Posterior vena cava (tissue), 2 donors: ENCODE results near the gene MLF2. TPM values are rescaled to one million over a fixed set of nuclear protein-coding genes. Genes with fewer than 3 reads are reported as not detected.
"Not testable (repeated sequence)": the region's sequence is repeated elsewhere in the genome, so short reads cannot be mapped to it uniquely, and the experiment has no call there.

Source experiments
- DNase-seq: peaks from one replicate; pipeline ENCODE4 v3.0.0-alpha.2; 2020; ENCODE audit warnings: low spot score
- intact Hi-C, 2 donors: fragments of 100-400 bp; cut with DNase I; formaldehyde crosslinking; loops; one replicate each; pipeline versions ENCODE4 v1.14.1 to v1.14.2; 2022 to 2023
- total RNA-seq, 2 donors: library from RNA; stranded (reverse); fragmentation: NEBNext Ultra II Directional; extraction: Animal tissue kit (Norgen Biotek cat#: 25700); gene quantifications; one replicate each; pipeline ENCODE4 v1.2.1, GENCODE V29; 2021
- donor health status: DM: yes; HTN: yes; CAD: no.
- donor health status: DM: yes; HTN: yes; CAD: no.

The MLF2 gene
- total RNA-seq, 2 donors from 2014 or later, result 106 to 145 TPM

DNA sequence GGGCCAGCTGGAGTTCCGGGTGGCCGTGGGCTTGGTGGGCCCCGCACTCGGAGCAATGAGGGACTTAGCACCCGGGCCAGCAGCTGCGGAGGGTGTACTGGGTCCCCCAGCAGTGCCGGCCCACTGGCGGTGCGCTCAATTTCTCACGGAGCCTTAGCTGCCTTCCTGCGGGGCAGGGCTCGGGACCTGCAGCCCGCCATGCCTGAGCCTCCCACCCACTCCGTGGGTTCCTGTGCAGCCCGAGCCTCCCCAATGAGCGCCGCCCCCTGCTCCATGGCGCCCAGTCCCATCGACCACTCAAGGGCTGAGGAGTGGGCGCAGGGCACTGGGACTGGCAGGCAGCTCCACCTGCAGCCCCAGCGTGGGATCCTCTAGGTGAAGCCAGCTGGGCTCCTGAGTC, 44.6 kb downstream of the MLF2 start:
- intact Hi-C loops, DNase-seq: not testable (repeated sequence)

DNA sequence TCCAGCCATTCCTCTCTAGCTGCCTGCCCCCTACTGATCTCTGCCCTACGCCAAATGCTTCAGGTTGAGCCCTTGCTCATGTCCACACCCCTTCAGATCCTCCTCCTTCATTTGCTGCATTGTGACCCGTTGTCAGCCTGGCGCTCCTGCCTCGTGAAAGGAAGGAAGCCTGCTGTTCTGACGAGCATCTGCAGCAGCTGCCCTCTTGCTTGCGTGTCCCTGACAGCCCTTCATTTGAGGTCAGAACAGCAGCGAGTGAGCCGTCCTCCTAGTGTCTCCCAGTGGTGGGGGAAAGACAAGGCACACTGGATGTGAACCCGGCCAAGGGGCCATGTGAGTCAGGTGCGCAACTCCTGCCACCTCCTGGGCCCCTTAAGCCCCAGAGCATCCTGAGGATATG, 49.3 kb downstream of the MLF2 start:
- DNase-seq, result no peak
- intact Hi-C loops, result no loop called here

DNA sequence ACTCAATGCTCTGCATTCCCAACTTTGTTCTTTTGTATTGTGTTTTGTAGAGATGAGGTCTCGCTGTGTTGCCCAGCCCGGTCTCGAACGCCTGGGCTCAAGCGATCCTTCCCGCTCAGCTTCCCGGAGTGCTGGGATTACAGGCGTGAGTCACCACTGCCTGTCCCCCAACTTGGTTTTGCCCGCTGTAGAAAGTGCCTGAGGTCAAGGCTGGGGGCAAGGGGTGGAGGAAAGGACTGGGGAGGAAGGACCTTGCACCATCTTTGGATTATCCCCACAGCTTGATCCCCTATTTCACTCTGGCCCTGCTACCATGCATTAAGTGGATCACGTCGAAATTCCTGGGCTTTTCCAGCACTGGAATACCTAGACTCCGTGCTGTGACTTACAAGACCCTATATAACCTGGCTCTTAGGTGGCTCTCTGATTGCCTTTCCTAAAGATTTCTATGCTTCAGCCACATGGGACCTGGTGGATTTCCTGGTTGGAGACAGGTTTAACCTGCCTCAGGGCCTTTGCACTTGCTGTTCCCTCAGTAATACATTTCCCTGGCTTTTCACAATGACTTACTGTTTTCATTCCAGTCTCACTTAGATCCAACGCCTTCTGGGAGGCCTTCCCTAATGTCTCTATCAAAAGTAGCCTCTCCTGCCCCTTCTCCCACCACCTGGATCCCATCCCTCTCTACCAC, 51.7 kb downstream of the MLF2 start:
- intact Hi-C loops, result no loop called here
- peak; percentile 58 for DNase-seq

DNA sequence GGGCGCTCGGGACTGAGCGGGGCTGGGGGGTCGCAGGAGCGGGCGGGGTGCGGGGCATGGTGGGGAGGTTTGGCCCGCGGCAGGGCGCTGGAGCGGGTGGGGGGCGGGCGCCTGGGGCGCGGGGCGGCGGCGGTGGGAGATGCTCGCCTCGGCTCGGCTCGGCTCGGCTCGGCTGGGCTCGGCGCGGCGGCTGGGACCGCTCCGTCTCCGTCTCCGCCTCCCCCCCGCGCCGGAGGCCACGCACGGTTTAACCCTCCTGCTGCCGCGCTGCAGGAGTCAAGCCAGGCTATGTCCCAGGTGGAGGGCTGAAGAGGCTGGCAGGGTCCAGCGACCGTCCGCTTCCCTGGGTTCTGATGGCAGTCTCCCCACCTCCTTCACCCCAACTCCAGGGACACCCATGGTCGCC, 52.3 kb downstream of the MLF2 start, which contains the start of gene PIANP:
Gene PIANP (minus strand): TSS at position 170 of the 406 bp plus-strand sequence. CDS start 2,754 bp downstream, outside the sequence.
- DNase-seq, result peak; percentile 75

DNA sequence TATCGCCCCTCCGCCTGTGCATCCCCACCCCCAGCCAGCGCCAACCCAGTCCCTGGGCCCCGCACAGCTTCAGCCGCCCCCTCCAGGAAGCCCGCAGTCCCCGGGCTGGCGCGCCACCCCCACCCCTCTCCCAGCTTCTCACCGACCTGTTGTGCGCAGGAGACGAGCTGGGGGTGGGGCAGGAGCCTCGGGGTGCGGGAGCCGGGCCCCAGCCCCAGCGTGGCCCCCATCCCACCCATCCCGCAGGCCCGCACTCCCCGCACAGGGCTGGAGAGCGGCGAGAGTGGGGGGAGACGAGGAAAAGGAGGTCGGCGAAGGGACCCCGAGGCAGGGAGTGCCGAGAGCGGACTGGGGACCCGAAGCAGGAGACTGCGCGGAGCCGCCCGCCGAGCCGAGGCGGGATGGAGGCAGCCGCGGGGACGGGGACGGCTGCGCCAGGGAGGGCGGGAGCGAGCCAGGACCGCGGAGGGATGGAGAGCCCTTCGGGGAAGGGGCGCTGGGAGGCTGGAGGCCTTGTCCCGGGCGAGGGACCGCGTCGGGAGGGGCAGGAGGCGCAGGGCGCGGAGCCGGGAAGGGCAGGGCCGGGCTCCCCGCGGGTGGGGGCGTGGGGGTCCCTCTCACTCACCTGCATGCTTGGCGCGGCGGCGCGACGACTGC, 52.8 kb downstream of the MLF2 start:
- intact Hi-C loops, result no loop called here
- peak; percentile 40 for DNase-seq

More for the DNA sequence above, 52.3 kb downstream of the MLF2 start, which contains the start of gene PIANP:
- intact Hi-C loops, result no loop called here

DNA sequence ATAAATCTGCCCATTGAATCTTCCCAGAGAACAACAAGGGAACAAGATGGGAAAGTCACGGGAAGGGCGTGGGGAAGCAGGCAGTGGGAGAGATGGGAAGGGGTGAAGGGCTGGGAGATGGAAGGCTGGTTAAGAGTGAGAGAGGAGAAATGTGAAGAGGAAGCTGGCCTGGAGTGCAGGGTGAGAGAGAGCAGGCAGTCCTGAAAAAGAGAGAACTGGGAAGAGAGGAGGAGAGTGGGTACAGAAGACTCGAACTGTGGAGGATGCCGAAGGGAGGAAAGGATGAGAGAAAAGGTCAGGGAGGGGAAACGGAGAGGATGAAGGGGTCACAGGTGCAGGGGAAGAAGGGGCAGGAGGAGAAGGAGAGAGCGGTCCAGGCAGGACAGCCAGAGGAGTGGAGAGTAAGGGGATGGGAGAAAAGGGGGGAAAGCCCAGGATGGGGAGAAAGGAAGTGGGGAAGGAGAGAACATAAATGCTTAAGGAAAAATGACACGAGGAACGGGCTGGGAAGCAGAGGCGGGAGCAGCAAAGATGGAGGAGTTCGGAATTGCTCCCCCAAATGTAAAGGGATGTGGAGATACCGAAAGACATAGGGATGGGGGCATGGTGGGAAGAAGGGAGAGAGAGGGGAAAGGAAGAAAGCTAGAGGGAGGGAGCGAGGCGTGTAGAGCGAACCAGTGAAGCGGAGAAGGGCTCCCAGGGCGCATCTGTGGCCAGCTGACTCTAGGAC, 53.5 kb downstream of the MLF2 start:
- no peak for DNase-seq
- intact Hi-C loops, result no loop called here

DNA sequence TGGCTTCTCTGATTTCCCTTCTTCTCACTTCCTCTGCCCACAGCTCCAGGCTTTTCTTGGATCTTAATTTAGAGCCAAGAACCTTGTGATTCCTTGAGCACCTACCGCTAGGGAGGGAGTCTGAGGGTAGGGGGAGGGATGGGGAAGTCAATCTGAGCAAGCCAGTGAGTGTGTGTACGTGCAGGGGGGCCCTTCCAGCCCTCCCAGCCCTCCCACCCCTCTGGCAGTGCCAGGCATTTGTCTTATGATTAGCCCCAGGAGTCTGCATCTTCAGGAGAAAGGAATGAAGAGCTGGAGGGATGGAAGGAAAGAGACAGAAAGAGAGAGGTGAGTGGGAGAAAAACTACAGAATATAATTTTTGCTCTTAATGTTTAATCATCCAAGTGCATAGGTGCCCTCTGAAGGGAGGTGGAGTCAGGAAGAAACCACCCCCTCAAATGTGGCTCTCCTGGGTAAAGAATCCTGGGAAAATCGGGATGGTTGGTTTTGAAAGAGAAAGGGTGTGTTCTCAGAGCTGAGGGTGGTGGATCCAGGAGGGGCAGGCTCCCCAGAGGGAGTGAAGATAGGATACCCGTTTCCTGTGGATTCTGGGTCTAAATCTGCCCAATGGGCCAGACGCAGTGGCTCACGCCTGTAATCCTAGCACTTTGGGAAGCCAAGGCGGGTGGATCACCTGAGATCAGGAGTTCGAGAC, 54.4 kb downstream of the MLF2 start:
- DNase-seq, result no peak
- intact Hi-C loops, result no loop called here

Other genes with a start within 250 kb of the MLF2 start
- 1,000 to 10,000 TPM; 2,037 to 2,666 TPM for gene GAPDH, start 218.6 kb downstream of the MLF2 start, total RNA-seq
- gene IFFO1, start 197.1 kb downstream of the MLF2 start, total RNA-seq, result 10 to 100 TPM; 26.4 to 33.0 TPM
- 10 to 100 TPM; 18.6 to 27.1 TPM for gene NOP2, start 184.8 kb downstream of the MLF2 start, total RNA-seq
- 100 to 1,000 TPM; 160 to 169 TPM for gene CHD4, start 145.8 kb downstream of the MLF2 start, total RNA-seq
- gene LPAR5, start 117.2 kb downstream of the MLF2 start, total RNA-seq, result 1 to 10 TPM; 2.3 to 3.3 TPM
- 1 to 10 TPM; 1.3 to 2.2 TPM for gene ACRBP, start 105.7 kb downstream of the MLF2 start, total RNA-seq
- gene ING4, start 90.0 kb downstream of the MLF2 start, total RNA-seq, result 10 to 100 TPM; 23.0 to 25.9 TPM
- 10 to 100 TPM; 35.6 to 40.1 TPM for gene ZNF384, start 63.8 kb downstream of the MLF2 start, total RNA-seq
- under 1 TPM in 1 of 2 donors, not detected in 1; 0.69 TPM for gene PIANP, start 52.3 kb downstream of the MLF2 start, total RNA-seq
- gene COPS7A, start 29.1 kb downstream of the MLF2 start, total RNA-seq, result 10 to 100 TPM; 46.0 to 54.5 TPM
- 100 to 1,000 TPM; 373 to 398 TPM for gene PTMS, start 13.2 kb upstream of the MLF2 start, total RNA-seq
- gene LAG3, start 19.4 kb upstream of the MLF2 start, total RNA-seq, result 1 to 10 TPM in 1 of 2 donors, under 1 TPM in 1; 0.57 to 1.2 TPM
- gene CD4, start 36.4 kb upstream of the MLF2 start, total RNA-seq, result 10 to 100 TPM; 12.9 to 36.0 TPM
- gene GPR162, start 68.7 kb upstream of the MLF2 start, total RNA-seq, result 1 to 10 TPM; 3.9 to 5.1 TPM
- gene P3H3, start 75.3 kb upstream of the MLF2 start, total RNA-seq, result 10 to 100 TPM; 37.7 to 59.9 TPM
- 1 to 10 TPM; 3.6 to 4.0 TPM for gene GNB3, start 87.8 kb upstream of the MLF2 start, total RNA-seq
- under 1 TPM; 0.46 to 0.52 TPM for gene CDCA3, start 98.1 kb upstream of the MLF2 start, total RNA-seq
- 10 to 100 TPM; 87.0 to 91.1 TPM for gene USP5, start 99.0 kb upstream of the MLF2 start, total RNA-seq
- gene TPI1, start 114.4 kb upstream of the MLF2 start, total RNA-seq, result 100 to 1,000 TPM; 303 to 366 TPM
- 1 to 10 TPM; 4.9 to 6.9 TPM for gene SPSB2, start 120.2 kb upstream of the MLF2 start, total RNA-seq
- 1 to 10 TPM; 5.3 to 6.7 TPM for gene LRRC23, start 151.7 kb upstream of the MLF2 start, total RNA-seq
- 10 to 100 TPM; 45.6 to 57.1 TPM for gene ENO2, start 161.4 kb upstream of the MLF2 start, total RNA-seq
- 100 to 1,000 TPM in 1 of 2 donors, 10 to 100 TPM in 1; 97.0 to 106 TPM for gene ATN1, start 174.8 kb upstream of the MLF2 start, total RNA-seq
- gene RNU7-1, start 190.7 kb upstream of the MLF2 start, total RNA-seq, result not detected
- gene C12orf57, start 190.9 kb upstream of the MLF2 start, total RNA-seq, result 100 to 1,000 TPM; 189 to 206 TPM
- gene PTPN6, start 198.2 kb upstream of the MLF2 start, total RNA-seq, result 10 to 100 TPM; 18.7 to 31.4 TPM
- 100 to 1,000 TPM in 1 of 2 donors, 10 to 100 TPM in 1; 98.8 to 110 TPM for gene PHB2, start 217.5 kb upstream of the MLF2 start, total RNA-seq
- gene EMG1, start 217.8 kb upstream of the MLF2 start, total RNA-seq, result 10 to 100 TPM; 38.4 to 43.9 TPM